NCI-H128 (cell line): ENCODE data around the gene TSPAN32.

Experiments
- DNase-seq: peaks from one replicate; lab custom pipeline; 2025; ENCODE audit not compliant: unreplicated experiment; lab: John Stamatoyannopoulos, UW

The TSPAN32 gene

DNA sequence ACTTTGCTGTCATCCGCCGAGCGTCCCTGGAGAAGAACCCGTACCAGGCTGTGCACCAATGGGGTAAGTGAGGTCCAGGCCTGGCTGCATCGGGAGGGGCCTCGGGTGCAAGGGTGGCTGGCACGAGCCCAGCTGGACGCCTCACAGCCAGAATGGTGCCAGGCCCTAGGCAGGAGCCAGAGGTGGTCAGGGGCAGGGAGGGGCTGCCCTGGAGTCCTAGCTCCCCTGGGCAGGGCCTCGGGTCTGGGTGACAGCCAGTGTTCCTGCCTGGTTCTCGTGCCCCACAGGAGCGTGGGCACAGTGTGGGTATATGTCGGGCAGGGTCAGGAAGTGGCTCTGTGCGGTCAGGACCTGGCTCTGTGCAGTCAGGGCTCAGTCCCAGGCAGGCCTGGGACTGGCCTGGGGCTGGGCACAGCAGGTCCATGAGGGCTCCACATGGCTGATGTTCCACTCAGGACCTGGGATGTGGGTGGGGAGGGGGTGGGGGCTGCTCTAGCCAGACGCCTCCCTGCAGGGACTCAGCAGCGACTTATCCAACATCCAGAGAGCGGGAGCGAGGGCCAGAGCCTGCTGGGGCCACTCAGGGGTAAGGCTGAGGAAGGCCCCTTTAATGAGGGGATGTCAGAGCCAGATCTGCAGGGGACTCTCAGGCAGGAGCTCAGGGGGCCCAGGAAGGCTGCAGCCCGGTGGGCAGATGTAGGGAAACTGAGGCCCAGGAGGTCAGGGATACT lies 1.2 kb downstream of the TSPAN32 start:
- DNase-seq: no peak

DNA sequence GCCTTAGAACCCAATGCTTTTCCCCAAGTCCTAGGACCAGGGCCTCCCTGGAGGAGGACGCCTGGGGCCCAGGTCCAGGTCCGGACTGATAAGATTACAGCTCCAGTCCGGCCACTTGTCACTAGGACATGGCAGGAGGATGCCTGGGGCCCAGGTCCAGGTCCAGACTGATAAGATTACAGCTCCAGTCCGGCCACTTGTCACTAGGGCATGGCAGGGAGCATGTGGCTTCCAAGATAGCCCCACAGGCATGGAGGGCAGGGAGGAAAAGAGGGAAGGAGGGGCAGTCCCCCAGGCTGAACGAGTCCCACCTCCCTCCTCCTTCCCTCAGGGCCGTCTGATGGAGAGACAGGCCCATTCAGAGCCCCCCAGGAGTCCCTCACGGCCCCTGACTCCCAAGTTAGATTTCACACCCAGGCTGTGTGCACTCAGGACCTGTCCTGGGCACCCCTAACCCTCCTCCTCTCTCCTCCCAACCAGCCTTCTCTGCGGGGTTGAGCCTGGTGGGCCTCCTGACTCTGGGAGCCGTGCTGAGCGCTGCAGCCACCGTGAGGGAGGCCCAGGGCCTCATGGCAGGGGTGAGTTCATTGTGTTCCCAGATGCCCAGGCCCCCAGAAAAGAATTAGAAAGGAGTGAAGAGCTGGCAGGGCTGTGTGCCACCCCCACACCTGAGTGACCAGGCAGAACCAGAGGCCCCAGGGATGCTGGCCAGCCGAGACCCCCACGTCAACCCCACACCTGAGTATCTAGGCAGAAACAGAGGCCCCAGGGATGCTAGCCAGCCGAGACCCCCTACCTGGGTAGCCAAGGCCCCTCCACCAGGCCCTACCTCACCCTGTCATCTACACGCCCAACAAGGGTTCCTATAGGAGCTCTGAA lies 2.1 kb downstream of the TSPAN32 start:
- no peak for DNase-seq

DNA sequence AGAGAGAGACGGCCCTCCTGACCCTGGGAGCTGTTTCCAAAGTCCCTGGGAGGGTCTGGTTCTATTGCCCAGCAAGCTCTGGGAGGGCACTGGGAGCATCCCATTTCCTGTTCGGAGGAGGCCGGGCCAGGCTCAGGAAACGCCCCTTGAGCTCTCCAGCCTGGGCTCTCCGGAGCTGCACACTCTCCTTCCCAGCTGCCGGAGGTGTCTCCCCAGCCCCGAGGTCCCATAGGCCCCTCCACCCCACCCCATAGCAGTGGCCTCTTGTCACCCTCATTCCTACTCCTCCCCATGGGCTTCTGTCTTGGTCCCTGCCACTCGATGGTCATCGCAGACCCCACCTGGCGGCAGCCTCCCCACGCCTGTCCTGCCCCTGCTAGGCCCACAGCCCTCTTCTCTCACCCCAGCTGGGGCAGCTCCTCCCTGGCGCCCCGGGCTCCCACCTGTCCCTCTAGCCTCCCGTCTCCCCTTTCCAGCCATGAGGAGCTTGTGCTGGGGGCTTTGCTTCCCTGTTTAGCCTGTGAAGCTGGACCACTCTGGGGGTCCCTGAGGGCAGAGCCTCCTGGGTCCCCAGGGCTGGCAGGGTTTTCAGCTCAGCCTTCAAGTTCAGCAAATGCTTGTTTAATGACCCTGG lies 2.8 kb downstream of the TSPAN32 start:
- no peak for DNase-seq

DNA sequence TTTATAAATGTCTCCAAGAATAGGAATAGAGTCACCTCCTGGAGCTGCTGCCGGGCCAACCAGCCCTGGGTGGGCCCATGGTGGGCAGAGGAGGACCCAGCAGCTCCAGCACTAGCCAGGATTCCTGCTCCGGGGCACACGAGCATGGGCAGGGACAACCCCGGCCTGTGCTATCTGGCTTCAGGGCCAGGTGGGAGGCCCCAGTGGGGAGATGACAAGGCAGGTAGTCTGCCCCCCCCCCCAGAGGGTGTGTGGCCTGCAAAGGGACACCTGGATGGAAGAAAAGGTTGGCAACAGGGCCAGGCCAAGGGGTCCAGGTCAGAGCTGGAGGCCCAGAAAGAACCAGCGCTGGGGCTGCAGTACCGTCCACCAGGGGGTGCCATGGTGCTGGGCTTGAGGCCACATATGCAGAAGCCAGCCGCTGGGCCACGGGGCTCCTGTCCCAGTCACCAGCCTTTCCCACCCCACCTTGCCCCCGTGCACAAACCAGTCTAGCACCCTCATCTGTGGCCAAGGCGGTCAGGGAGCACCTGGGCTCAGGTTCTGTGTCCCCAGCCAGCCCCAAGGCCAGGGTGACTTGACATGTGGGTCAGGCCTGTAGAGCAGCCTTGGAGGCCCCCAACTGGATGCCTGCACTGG lies 3.4 kb downstream of the TSPAN32 start:
- DNase-seq: no peak

DNA sequence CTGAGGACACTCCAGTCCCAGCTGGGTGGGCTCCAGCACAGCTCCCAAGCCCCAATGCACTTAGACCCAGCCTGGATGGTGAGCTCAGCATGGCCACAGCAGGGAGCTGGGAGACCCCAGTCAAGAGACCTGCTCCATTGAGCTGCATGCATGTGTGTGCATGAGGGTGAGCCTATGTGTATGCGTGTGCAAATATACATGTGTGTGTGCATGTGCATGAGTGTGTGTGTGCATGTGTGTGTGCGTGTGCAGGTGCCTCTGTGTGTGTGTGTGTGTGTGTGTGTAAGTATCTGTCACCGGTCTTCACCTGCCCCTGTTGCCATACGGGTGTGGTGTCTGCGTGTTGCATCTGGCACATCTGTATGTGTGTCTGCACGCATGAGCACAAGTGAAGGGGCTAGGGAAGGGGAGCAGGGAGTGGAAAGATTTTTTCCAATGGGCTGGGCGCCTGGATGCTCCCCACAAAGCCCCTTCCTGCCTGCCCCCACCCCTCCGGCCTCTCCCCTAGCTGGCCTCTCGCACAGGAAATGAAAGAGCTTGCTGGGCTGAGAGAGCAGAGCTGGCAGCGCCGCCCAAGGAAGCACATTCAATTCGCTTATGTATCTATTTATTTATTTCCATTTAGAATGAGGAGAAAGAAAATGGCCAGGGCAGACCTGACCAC lies 4.1 kb downstream of the TSPAN32 start:
- no peak for DNase-seq

DNA sequence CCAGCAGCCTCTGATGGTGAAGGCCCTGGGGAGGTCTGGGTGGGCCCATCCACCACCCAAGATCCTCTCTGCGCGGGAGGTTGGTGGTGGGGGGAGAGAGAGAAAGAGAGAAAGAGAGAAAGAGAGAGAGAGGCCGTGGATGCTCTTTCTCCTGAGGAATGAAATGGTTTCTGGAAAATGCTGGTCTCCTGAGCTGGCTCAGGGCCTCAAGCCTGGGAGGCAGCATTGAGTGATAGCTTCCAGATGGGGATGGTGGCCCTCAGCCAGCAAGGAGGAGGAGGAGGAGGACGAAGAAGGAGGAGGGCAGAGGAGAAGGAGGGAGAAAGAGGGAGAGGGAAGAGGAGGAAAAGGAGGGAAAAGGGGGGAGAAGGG lies 4.6 kb downstream of the TSPAN32 start:
- no peak for DNase-seq

GRCh38 chr11:2306877-2307500 lies 5.2 kb downstream of the TSPAN32 start:
- DNase-seq: no peak

GRCh38 chr11:2307501-2308331 lies 5.9 kb downstream of the TSPAN32 start:
- DNase-seq: no peak

DNA sequence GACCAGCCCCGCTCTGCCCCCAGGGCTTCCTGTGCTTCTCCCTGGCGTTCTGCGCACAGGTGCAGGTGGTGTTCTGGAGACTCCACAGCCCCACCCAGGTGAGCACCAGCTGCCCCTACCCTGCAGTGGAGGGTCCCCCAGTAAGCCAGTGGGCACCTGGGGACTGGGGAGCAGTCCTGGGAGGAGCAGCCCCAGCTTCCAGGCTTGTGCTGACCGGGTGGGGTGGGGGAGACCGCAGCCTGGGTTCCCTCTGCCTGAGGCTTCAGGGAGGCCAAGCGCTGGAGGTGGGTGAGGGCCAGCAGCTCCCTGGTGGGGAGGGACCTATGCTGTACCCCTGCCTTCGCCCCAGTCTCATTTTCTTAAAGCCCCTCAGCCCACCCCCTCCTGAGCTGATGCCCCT lies 6.9 kb downstream of the TSPAN32 start:
- no peak for DNase-seq

DNA sequence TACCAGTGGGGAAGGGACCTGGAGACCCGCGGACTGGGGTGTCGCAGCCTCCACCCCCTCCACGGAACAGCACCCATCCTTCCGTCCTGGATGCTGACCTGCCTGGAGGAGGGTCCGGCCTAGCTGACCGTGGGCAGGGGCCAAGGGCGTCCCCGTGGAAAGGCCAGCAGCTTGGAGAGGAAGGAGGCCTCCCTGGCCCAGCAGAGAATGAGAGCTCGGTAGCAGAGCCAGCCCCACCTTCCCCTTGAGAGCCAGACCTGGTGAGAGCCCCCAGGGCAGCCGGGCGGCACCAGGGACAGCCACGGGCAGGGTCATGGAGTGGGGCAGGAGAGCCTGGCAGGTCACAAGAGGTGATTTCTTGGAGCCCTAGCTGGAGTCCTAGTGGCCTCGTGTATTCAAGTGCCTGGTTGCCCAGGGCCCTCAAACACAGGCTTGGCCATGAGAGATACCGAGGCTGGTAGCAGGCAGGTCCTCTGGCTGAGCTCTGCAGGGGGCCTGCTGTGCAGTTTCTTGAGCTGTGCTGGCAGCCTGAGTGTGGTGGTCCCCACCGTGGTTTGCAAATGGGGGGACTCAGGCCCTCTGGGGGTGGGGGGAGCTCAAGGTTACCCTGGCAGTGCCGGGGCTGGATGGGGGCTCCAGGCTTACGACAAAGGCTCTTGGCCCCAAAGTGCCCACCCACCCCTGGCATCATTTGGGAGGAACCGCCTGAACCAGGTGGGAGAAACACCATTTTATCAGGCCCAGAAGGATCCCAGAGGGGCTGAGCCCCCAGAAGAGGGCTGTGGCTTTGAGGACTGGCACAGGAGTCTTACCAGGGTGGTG lies 7.6 kb downstream of the TSPAN32 start:
- DNase-seq: no peak

GRCh38 chr11:2310073-2310785 lies 8.4 kb downstream of the TSPAN32 start:
- DNase-seq: no peak

DNA sequence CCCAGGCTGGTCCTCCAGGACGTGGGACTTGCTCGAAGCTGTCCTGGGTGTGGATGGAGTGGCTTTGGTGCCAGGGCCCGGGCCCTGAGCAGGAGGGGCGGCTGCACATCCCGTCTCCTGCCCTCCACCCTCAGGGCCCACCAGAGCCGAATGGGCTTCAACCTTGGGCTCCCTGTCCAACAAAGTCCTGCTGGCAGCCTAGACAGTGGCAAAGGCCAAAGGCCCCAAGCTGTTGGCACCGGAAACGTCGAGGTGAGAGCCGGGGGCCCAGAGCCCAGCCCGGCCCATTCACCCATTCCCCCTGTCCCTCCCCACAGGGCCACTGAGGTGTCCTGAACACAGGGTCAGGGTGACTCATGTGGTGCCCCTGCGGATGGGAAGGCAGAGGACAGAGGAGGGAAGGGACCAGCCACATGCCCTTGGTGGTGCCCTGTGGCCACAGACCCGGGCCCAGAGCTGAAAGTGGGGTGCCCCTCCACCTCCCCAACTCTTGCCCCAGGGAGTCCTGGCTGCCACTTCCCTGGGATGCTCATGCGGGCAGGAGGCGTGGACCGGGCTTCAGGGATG lies 9.1 kb downstream of the TSPAN32 start:
- DNase-seq: no peak

DNA sequence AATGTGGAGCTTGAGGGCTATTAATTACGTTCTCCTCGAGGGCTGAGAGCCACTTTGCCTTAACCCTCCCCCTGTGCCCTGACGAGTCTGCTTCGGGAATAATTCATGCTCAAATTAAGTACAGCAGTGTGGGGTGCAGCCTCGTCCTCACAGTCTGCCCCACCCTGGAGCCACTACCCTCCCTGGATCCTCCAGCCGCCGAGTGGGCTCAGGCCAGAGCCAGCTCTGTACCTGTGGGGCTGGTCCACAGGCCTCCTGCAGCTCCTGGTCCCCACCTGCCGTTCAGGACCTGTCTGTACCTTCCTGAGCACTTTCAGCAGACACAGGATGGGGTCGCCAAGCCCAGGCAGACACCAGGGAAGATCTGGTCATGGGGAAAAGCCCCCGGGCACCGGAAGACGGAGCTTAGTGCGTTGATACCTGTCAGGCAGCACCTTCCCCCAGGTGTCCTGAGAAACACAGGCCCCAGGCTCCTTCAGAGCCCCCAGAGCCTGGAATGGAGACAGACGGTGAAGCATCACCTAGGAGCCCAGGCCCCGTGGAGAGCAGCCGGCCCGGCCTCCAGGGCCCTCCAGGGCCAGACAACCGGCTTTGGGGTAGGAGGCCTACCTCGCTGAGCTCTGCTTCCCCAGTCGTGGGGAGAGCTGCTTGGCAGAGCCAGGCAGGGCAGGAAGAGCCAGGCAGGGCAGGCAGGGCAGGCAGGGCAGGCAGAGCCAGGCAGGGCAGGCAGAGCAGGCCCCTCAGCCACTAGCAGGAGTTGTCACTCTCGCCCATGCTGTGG lies 9.7 kb downstream of the TSPAN32 start:
- DNase-seq: no peak

GRCh38 chr11:2312232-2313042 lies 10.6 kb downstream of the TSPAN32 start:
- DNase-seq: no peak

DNA sequence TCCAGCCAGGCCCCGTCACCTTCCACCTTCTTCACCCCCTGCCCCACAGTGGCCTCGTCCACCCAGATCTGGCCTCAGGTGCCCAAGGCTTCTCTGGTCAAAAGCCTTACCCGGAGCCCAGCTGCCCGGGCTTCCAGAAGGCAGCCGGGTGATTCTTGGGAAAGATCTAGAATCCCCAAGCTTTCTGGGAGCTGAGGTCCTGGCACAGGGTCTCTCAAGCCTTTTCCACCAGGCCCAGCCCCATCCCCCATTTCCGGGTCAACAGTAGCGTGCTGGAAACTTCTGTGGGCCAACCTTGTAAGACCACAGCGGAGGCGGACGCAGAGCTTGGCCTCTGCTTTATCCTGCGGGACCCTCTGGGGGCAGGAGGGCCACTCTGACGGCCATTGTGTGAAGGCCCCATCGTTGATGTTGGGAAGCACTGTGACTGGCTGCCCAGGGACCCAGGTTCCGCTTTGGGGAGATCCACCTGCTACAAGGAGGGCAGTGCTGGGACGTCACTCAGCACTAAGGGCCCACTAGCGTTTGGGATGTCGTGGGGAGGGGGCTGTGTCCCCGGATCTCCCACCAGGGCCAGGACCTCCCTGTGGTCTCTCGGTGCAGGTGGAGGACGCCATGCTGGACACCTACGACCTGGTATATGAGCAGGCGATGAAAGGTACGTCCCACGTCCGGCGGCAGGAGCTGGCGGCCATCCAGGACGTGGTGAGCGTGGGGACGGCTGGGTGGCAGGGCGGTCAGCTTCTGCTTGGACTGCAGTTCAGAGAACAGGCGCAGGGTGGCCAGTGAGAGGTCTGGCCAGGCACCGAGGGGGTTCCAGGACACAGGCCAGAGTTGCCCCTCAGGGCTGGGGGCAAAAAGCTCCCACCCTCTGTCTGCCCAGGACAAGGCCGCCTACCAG lies 11.5 kb downstream of the TSPAN32 start:
- DNase-seq: no peak
